NCI-H2227 (cell line): ENCODE data around the gene TNNT3.

Experiments used
- DNase-seq: peaks from one replicate; lab custom pipeline; 2025; ENCODE audit not compliant: unreplicated experiment; lab: John Stamatoyannopoulos, UW

The TNNT3 gene

GRCh38 chr11:1921574-1922141 is 2.2 kb downstream of the TNNT3 start:
- DNase-seq = no peak

- no peak for DNase-seq
Measured at GRCh38 chr11:1922481-1923081, 3.1 kb downstream of the TNNT3 start.

DNA sequence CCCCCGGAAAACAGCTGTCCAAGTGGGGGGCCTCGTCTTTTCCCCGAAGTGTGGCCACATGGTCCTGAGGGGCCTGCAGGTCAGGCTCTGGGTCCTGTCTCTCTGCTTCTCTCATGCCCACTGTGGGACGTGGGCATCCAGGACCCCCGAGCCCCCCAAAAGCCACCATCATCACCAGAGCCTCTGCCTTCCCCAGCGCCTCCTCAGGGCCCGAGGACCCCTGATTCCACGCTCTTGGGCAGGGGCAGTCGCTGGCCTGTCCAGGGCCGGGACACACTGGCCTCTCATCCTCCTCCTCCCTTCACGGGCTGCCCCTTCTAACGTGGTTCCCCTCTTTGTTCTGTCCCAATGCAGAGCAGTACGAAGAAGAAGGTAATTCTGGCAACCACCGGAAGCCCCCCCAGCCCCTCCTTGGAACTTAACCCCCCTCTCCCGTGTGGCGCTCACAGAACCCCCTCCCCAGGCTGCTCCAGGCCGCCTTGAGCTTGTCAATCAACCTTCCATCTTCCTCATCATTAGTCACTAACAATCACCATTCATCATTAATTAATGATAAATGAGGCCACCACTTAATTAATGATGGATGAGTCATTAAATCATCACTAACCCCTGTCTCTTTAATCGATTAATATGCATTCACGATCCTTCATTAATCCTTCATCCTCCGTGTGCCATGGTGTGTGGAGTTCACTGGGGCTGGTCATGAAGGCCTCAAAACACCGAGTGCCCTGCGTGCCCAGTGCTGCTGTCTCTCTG is 3.9 kb downstream of the TNNT3 start:
- DNase-seq = no peak

DNA sequence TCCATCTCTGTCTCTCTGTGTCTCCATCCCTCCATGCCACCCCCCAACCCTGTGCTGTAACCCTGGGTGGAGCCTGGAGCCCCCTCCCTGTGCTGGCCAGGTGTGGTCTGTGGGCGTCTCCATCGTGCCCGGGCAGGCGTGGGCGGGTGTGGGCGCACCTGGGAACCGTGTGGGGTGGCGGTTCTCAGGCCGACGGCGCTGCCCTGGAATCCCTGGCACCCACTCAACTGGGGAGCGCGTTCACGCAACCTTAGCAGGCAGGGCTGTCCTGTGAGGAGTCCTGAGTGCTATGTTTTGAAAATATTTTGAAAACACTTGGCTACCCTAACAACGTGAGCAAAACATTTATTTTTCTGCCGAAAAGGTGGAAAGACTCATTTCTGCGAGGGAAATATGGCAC is 4.7 kb downstream of the TNNT3 start:
- DNase-seq = no peak

DNA sequence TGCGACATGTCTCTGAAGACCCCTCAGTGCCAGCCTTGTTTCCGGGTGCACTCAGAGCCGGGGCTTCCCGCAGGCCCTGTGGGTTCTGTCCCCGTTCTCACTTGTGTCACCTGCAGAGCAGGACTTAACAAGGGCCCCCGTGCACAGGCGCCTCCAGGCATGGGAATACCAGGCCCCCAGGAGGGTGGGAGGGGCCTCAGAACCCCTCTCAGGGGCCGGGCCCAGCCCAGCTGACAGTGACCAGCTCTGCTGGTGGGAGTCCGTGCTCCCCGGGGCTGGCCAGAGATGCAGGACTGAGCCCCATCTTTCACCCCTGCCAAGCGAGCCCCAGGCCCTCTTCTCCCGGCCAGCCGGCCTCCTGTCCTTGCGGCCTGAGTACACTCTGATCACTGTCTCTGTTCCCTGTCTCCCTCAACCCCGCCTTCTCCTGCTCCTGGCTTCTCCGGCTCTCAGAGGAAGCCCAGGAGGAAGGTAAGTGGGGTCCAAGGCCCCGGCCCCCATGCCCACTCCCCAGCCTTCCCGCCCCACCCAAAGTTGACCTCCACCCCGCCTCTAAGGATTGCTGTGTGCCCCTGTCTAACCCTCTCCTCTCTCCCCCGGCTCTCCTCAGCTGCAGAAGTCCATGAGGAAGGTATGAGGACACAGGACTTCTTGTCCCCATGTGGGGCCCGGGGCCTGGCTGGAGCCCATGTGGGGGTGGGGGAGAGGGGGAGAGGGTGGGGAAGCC is 5.3 kb downstream of the TNNT3 start:
- DNase-seq = no peak

DNA sequence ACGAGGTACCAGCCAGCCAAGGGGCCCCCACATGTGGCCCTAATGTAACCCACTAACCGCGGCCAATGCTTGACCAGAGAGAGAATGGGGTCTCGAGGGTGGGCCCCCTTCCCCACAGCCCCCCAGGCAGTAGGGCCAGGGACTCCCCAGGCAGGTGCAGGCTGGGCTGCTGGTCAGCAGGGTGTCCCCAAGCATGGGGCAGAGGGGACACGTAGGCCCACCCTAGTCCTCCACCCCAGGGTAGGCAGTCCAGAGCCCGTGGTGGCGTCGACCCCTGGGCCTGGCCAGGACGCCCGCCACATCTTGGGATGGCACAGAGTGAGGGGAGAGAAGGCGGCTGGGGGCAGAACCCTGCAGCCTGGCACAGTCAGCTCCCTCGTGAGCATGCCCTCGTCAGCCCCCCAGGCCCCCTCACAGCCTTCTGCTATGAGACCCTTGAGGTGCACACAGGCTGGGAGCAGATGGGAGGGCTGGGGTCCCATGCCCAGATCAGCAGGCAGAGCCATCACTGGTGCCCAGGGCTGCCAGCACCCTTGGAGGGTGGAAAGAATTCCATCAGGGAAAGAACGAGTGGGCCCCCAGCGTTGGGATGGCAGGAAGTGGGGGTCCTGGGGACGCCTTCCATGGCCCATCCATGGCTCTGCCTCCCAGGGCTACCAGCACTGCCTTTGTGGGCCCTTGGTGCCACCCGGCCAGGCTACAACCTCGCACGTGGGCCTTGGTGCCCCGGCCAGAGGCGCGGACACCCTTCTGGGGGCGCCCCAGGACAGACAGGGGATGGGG is 6.1 kb downstream of the TNNT3 start:
- DNase-seq = no peak

- DNase-seq = no peak
Measured at GRCh38 chr11:1926156-1927025, 6.9 kb downstream of the TNNT3 start.

- DNase-seq = no peak
Measured at GRCh38 chr11:1927026-1927847, 7.7 kb downstream of the TNNT3 start.

GRCh38 chr11:1927848-1928469 is 8.5 kb downstream of the TNNT3 start:
- DNase-seq = no peak

- DNase-seq = no peak
Measured at GRCh38 chr11:1928470-1928890, 9.0 kb downstream of the TNNT3 start.

- no peak for DNase-seq
Measured at GRCh38 chr11:1928891-1929541, 9.5 kb downstream of the TNNT3 start.

DNA sequence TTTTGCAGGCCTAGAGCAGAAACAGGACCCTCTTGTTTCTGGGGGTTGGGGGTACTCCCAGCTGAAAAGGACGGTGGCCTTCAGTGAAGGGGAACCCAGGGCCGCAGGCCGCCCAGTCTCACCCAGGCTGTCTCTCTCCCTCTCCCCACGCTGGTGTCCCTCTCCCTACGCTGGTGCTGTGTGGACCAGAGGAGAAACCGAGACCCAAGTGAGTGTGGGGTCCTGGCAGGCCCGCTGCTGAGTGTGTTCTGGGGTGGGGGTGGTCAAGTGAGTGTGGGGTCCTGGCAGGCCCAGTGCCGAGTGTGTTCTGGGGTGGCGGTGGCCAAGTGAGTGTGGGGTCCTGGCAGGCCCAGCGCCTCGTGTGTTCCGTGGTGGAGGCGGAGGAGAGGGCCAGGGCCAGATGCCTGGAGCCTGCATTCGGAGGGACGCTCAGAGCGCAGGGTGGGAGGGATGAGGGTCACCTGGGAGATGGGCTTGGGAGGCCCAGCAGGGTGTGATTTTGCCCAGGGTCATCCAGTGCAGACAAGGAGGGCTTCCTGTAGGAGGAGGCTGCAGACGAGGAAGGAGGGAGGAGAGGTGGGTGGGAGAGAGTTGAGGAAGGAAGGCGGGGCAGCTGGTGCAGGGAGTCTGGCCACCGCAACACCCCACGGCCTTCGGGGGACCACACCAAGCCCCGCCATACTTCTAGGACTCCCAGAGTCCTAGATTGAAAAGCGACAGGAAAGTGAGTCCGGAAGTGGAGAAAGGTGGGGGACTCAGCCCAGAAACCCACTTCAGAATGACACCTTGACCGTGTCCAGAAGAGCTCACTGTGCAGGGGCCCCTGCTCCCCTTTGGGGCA is 10.3 kb downstream of the TNNT3 start:
- DNase-seq = no peak

- no peak for DNase-seq
Measured at GRCh38 chr11:1930462-1930830, 10.9 kb downstream of the TNNT3 start.

GRCh38 chr11:1931341-1932104 is 12.0 kb downstream of the TNNT3 start:
- DNase-seq = no peak

- no peak for DNase-seq
Measured at GRCh38 chr11:1932105-1932480, 12.6 kb downstream of the TNNT3 start.

- DNase-seq = no peak
Measured at GRCh38 chr11:1932681-1933080, 13.2 kb downstream of the TNNT3 start.
